Neuron (in vitro differentiated cells): ENCODE data around the gene FAM13A.

ENCODE experiments used
- H2AFZ ChIP-seq: one replicate; pipeline ENCODE4 v1.6.1; 2013; ENCODE audit warnings: low read depth, mild to moderate bottlenecking, inconsistent platforms, low read length, moderate library complexity
- H3K27me3 ChIP-seq: one replicate; pipeline ENCODE4 v1.6.1; 2013; ENCODE audit warnings: low read length; ENCODE audit not compliant: insufficient read depth
- H3K36me3 ChIP-seq: one replicate; pipeline ENCODE4 v1.6.1; 2013; ENCODE audit warnings: low read length; ENCODE audit not compliant: insufficient read depth
- H3K4me1 ChIP-seq: one replicate; pipeline ENCODE4 v1.6.1; 2013; ENCODE audit warnings: low read length; ENCODE audit not compliant: insufficient read depth
- H3K4me3 ChIP-seq: 2 replicates; pipeline ENCODE4 v1.5.1; 2013; ENCODE audit warnings: mild to moderate bottlenecking, low read length, moderate library complexity
- H3K9me3 ChIP-seq: one replicate; pipeline ENCODE4 v1.6.1; 2013; ENCODE audit warnings: low read length

Gene FAM13A

DNA sequence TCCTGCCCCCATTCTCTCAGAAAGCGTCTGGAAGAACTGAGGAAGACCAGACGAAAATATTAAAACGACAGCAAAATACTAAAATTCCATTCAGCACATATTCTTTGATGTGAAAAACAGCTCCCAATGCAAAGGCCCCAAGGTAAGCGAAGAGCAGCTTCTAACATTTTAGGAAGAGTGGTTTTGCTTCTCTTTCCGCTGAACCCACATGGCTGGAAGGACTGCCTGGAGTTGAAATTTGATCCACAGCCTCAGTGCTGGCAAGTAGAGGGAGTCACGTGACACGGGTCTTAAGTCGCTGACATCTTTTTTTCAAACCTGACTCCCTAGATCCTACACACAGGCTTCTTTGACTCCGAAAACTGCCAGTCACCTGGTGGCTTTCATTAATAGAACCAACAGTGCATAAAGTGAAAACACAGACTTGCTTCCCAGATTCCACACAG, at the start of gene FAM13A:
Gene FAM13A (minus strand): TSS at position 233 of the 446 bp plus-strand sequence. CDS start 221 bp downstream, at position 12.
- peaks cover 20% of the 10 kb centered on the region for H3K4me1 ChIP-seq
- H2AFZ ChIP-seq: peak within 1 kb of the TSS; percentile 81
- H3K9me3 ChIP-seq: no peaks in the 10 kb centered on the region
- no peaks in the 10 kb centered on the region for H3K27me3 ChIP-seq
- no peaks in the 10 kb centered on the region for H3K36me3 ChIP-seq
- peak within 1 kb of the TSS; percentile 87 for H3K4me3 ChIP-seq

DNA sequence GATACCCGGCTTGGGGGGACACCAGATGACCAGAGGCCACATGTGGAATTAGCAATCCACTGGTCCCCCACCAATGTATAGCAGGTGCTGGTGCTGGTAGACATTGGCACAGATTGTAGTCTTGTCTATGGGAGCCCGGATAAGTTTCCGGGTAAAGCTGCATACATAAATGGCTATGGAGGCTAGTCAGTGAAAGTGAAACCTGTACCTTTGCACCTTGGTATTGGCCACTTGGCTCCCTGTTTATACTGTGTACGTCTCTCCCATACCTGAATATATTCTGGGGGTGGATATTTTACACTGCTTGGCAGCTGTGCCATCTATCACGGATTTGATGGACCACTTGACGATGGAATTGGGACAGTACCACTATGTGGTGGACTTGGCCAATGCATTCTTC, 48.7 kb upstream of the FAM13A start:
- Histone ChIP-seq H3K9me3 (peaks cover 3% of the 10 kb centered on the region), H3K4me3 (no peak overlapping the region), H3K36me3 (no peaks in the 10 kb centered on the region), H3K4me1 (peaks cover 4% of the 10 kb centered on the region), H3K27me3 (peaks cover 9% of the 10 kb centered on the region), H2AFZ (no peak overlapping the region)

DNA sequence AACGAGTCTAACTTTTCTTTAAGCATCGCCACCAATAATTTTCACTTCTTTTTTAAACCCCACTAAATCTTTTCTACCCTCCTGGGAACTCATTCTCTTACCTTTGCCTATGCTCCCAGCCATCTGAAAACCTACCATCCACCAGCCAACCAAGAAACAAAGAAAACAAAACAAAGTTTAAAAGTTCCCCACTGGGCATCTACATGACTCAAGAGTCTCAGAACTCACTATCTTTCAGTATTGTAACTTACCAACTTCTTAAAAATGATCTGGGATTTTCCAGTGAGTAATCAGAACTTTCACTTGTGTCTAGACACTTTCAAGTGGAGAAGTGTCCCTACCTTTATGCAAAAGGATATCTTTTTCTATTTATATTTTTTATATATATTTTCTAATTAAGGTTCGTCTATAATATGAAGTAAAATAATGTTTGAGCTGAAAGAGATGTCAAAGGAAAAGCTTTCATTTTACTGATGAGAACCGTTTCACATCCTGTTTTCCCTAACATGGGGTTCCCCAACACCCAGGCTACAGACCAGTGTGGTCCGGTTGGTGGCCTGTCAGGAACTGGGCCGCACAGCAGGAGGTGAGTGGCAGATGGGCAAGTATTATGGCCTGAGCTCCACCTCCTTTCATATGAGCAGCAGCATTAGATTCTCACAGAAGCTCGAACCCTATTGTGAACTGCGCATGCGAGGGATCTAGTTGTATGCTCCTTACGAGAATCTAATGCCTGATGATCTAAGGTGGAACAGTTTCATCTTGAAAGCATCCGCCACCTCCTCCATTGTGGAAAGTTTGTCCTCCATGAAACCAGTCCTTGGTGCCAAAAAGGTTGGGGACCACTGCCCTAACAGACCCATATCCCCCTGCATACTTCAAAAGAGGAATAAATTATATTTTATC, 44.5 kb upstream of the FAM13A start:
- H3K4me1 ChIP-seq: no peaks in the 10 kb centered on the region
- H2AFZ ChIP-seq: no peak overlapping the region
- H3K4me3 ChIP-seq: no peak overlapping the region
- no peaks in the 10 kb centered on the region for H3K27me3 ChIP-seq
- no peaks in the 10 kb centered on the region for H3K9me3 ChIP-seq
- H3K36me3 ChIP-seq: no peaks in the 10 kb centered on the region

DNA sequence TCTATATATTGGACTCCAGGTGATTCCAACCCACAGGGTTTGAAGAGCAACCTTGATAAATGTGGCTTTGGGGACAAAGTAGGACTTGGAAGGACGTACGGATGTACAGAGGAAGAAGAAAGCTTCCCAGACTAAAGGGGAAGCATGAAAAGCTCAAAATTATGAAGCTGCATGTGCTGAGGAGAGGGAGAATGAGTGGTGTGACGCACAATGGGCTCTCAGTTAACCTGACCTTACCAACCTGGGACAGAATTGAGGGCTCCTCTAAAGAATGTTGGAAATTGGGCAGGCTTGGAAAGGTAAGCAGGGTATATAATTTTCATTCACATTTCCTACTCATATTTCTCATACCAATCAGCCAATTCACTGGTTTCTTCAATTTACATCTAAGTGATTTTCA, 43.9 kb upstream of the FAM13A start:
- Histone ChIP-seq H3K4me1 (no peaks in the 10 kb centered on the region), H3K9me3 (no peaks in the 10 kb centered on the region), H3K27me3 (no peaks in the 10 kb centered on the region), H3K36me3 (no peaks in the 10 kb centered on the region), H3K4me3 (no peak overlapping the region), H2AFZ (no peak overlapping the region)

DNA sequence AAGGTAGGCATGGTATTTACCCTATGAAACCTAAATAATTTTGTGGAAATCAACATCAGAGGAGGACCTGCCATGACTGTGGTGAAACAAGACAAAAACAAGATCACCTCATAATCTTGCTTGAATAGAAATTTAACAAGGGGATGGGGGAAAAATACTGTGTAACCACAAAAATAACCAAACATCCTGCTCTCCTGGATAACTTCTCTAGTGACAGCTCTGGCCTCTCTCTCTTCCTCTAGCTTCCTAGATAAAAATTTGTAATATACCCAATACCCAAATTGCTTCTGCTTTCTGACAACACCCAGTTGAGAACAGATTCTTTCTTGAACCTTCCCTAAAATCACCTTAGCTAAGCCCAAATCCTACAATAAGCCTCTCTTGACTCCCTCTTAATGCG, 42.5 kb upstream of the FAM13A start:
- Histone ChIP-seq H3K27me3 (no peaks in the 10 kb centered on the region), H3K4me3 (no peak overlapping the region), H3K9me3 (no peaks in the 10 kb centered on the region), H2AFZ (no peak overlapping the region), H3K36me3 (no peaks in the 10 kb centered on the region), H3K4me1 (no peaks in the 10 kb centered on the region)

DNA sequence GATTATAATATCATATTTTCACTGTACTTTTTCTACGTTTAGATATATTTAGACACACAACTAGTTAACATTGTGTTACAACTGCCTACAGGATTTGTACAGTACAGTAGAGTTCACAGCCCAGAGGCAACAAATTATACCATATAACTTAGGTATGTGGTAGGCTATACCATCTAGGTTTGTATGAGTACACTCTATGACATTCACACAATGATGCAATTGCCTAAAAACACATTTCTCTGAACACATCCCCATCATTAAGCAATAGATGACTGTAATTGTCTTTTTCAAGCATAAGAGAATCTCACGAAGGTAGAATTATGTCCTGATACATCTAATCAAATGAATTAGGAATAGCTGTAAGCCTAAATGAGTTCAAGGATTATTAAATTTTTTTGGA, 42.0 kb upstream of the FAM13A start:
- H3K27me3 ChIP-seq: no peaks in the 10 kb centered on the region
- no peak overlapping the region for H3K4me3 ChIP-seq
- H2AFZ ChIP-seq: no peak overlapping the region
- no peaks in the 10 kb centered on the region for H3K4me1 ChIP-seq
- H3K9me3 ChIP-seq: no peaks in the 10 kb centered on the region
- no peaks in the 10 kb centered on the region for H3K36me3 ChIP-seq

DNA sequence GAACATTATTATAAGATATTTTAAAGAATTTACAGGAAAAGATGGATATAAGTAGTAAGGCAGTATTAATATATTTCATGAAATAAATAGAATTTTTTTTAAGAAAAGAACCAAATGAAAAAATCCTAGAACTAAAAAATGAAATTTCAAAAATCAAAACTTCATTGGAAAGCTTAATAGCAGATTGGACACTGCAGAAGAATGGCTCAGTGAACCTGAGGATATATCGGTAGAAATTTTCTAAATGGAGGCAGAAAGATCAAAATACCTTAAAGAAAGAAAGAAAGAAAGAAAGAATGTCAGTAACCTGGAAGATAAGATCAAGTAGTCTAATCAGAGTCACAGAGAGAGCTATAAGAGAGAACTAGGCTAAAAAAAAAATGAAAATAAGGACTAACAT, 21.3 kb upstream of the FAM13A start:
- no peaks in the 10 kb centered on the region for H3K27me3 ChIP-seq
- no peaks in the 10 kb centered on the region for H3K36me3 ChIP-seq
- H3K4me1 ChIP-seq: no peaks in the 10 kb centered on the region
- H3K9me3 ChIP-seq: peaks cover 4% of the 10 kb centered on the region
- H2AFZ ChIP-seq: no peak overlapping the region
- H3K4me3 ChIP-seq: no peak overlapping the region

DNA sequence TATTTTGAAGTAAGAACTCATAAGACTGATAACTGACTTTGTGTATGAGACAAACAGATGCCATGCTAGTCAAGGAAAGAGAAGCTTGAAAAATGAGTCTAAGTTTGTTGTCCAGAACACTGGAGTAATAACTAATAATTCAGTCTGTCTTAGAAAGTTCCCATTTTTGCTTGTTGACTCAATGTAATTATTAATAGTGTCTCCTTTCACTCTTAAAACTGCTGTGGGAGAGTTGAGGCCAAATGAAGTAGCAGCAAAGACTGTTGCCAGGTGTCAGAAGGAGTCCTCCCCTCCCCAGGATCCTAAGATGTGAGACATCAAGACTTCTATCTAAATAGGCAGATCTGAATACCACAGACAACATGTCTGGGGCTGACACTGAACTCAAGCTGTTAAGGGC, 20.8 kb upstream of the FAM13A start:
- Histone ChIP-seq H3K9me3 (peaks cover 4% of the 10 kb centered on the region), H3K4me1 (no peaks in the 10 kb centered on the region), H3K4me3 (no peak overlapping the region), H3K36me3 (no peaks in the 10 kb centered on the region), H2AFZ (no peak overlapping the region), H3K27me3 (no peaks in the 10 kb centered on the region)

DNA sequence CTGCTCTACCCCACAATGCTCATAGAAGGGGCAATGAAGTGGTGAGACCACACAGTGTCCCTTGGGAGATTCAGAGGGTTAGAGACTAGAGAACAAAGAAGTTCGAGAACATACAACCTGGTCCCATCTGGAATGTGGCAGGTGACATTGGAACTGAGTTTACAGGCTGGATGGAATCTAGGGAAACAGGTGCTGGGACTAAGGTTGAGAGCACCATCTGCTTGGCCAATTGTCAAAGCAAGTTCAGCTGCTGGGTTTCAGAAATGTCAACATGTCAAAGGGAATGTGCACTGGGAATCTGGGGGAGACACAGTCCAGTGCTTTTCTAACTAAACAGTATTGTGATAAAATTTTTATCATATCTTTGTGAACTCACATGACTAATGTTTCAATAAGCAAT, 15.9 kb upstream of the FAM13A start:
- Histone ChIP-seq H3K4me3 (no peak overlapping the region), H3K9me3 (peaks cover 1% of the 10 kb centered on the region), H3K27me3 (no peaks in the 10 kb centered on the region), H2AFZ (no peak overlapping the region), H3K36me3 (no peaks in the 10 kb centered on the region), H3K4me1 (no peaks in the 10 kb centered on the region)

DNA sequence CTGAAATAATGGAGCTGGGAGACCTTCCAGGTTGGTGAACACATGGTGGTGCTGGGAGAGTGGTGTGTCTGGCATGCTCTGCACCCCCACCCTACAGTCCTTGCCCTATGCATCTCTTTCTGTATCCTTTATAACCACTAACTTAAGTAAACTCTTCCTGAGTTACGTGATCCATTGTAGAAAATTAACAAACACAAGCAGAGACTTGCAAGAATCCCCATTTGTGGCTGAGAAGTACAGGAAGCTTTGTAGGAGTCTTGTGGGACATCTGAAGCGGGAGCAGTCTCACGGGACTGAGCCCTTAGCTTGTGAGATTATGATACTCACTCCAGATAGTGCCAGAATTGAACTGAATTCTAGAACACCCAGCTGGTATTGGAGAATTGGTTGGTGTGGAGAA, 14.3 kb upstream of the FAM13A start:
- H3K36me3 ChIP-seq: no peaks in the 10 kb centered on the region
- H3K9me3 ChIP-seq: no peaks in the 10 kb centered on the region
- H3K4me1 ChIP-seq: no peaks in the 10 kb centered on the region
- no peak overlapping the region for H2AFZ ChIP-seq
- H3K4me3 ChIP-seq: no peak overlapping the region
- H3K27me3 ChIP-seq: no peaks in the 10 kb centered on the region

DNA sequence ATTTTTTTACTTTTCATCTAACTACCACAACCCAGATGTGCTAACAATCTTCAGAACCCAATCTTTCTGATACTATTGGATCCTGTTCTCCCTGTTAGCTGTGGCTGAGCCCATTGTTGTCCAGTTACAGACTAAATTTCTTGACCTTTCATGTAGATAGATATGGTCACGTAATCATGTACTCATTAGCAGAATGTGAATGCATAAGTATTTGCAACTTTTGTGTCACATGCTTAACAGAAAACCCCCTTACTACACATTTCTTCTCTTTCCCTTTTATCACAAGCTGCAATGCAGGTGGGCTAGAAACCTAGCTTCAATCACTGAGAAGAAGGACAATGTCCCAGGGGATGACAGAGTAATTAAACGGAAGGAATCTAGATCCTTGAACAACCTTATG, 13.1 kb upstream of the FAM13A start:
- Histone ChIP-seq H3K9me3 (no peaks in the 10 kb centered on the region), H3K4me1 (no peaks in the 10 kb centered on the region), H3K36me3 (no peaks in the 10 kb centered on the region), H3K4me3 (no peak overlapping the region), H2AFZ (no peak overlapping the region), H3K27me3 (no peaks in the 10 kb centered on the region)

DNA sequence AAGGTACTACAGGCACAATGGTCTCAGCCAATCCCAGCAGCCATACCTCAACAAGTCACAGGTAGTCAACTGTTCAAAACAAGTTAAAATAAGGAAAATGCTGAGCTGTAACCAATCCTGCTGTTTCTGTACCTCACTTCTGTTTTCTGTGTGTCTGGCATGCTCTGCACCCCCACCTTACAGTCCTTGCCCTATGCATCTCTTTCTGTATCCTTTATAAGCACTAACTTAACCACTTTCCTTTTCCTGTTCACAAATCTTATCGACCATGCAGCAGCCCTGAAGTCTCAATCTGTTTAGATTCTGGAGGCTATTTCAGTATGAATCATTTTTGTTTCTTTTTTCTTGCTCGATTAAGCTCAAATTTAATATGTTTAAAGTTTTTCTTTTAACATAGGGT, 12.5 kb upstream of the FAM13A start:
- Histone ChIP-seq H3K36me3 (no peaks in the 10 kb centered on the region), H3K4me1 (no peaks in the 10 kb centered on the region), H2AFZ (no peak overlapping the region), H3K4me3 (no peak overlapping the region), H3K27me3 (no peaks in the 10 kb centered on the region), H3K9me3 (no peaks in the 10 kb centered on the region)

DNA sequence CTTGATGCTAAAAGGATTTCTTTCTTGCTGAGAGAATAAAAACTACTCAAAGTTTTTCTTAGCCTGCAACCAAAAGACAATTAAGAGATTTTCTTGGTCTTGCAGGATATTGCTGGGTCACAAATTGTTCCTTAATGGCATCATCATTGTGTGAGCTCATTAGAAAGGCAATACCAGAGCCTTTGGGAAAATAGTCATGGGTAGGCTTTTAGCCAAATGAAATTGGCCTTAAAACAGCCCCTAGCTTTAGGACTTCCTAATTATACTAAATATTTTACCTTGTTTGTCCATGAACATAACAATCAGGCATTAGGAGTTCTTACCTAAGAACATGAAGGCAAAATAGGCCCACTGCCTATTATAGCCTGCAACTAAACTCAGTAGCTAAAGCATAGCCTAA, 10.4 kb upstream of the FAM13A start:
- no peak overlapping the region for H3K4me3 ChIP-seq
- no peak overlapping the region for H2AFZ ChIP-seq
- H3K9me3 ChIP-seq: no peaks in the 10 kb centered on the region
- no peaks in the 10 kb centered on the region for H3K4me1 ChIP-seq
- no peaks in the 10 kb centered on the region for H3K36me3 ChIP-seq
- no peaks in the 10 kb centered on the region for H3K27me3 ChIP-seq

DNA sequence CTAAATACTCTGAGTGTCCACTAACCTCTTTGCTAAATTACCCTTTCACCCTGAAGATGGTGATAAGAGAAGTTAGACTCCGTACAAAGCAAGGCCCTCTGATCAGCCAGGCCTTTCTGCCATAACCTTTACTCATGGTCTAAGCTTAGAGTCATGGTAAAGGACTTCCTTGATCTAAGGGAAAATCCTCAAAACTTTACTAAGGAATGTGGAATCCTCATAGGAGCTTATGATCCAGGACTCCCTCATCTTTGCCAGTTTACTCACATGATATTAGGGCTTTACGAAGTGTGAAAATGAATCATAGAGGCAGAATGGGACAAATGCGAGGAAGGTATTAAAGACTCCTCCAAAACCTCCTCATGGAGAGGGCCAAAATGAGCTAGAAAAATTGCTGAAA, 7.9 kb upstream of the FAM13A start:
- no peaks in the 10 kb centered on the region for H3K36me3 ChIP-seq
- H3K9me3 ChIP-seq: no peaks in the 10 kb centered on the region
- no peaks in the 10 kb centered on the region for H3K27me3 ChIP-seq
- no peaks in the 10 kb centered on the region for H3K4me1 ChIP-seq
- H2AFZ ChIP-seq: no peak overlapping the region
- H3K4me3 ChIP-seq: no peak overlapping the region
